HG03108 (cell line): ENCODE measurements around the gene STIM1.
"Not testable (repeated sequence)": the region's sequence is repeated elsewhere in the genome, so short reads cannot be mapped to it uniquely, and the experiment has no call there.

Experiments used
- ATAC-seq: cut with Tn5 transposase; IDR thresholded peaks from one replicate; pipeline ENCODE4 v1.9.1; 2021; ENCODE audit warnings: moderate library complexity; ENCODE audit not compliant: unreplicated experiment

The STIM1 gene

GRCh38 chr11:4016602-4017001 lies 161.1 kb downstream of the STIM1 start:
- ATAC-seq = not testable (repeated sequence)

GRCh38 chr11:4017129-4017528 lies 161.7 kb downstream of the STIM1 start:
- ATAC-seq = no peak

- ATAC-seq = no peak
Measured at GRCh38 chr11:4018641-4019040, 163.2 kb downstream of the STIM1 start.

- no peak for ATAC-seq
Measured at GRCh38 chr11:4019891-4020290, 164.4 kb downstream of the STIM1 start.

- ATAC-seq = no peak
Measured at GRCh38 chr11:4022669-4023068, 167.2 kb downstream of the STIM1 start.

- ATAC-seq = no peak
Measured at GRCh38 chr11:4025248-4025966, 169.9 kb downstream of the STIM1 start.

- no peak for ATAC-seq
Measured at GRCh38 chr11:4025967-4026324, 170.5 kb downstream of the STIM1 start.

- ATAC-seq = no peak
Measured at GRCh38 chr11:4026389-4026788, 170.9 kb downstream of the STIM1 start.

GRCh38 chr11:4027746-4028145 lies 172.3 kb downstream of the STIM1 start:
- no peak for ATAC-seq

GRCh38 chr11:4030197-4030596 lies 174.7 kb downstream of the STIM1 start:
- ATAC-seq = no peak

GRCh38 chr11:4032097-4032496 lies 176.6 kb downstream of the STIM1 start:
- no peak for ATAC-seq

GRCh38 chr11:4035985-4036384 lies 180.5 kb downstream of the STIM1 start:
- ATAC-seq = no peak

- no peak for ATAC-seq
Measured at GRCh38 chr11:4039011-4039410, 183.5 kb downstream of the STIM1 start.

GRCh38 chr11:4040461-4040860 lies 185.0 kb downstream of the STIM1 start:
- ATAC-seq = no peak

- no peak for ATAC-seq
Measured at GRCh38 chr11:4041731-4042391, 186.4 kb downstream of the STIM1 start.

- ATAC-seq = no peak
Measured at GRCh38 chr11:4044976-4045646, 189.6 kb downstream of the STIM1 start.

GRCh38 chr11:4048340-4048739 lies 192.9 kb downstream of the STIM1 start:
- ATAC-seq = no peak

- ATAC-seq = no peak
Measured at GRCh38 chr11:4049006-4049405, 193.5 kb downstream of the STIM1 start.

- ATAC-seq = no peak
Measured at GRCh38 chr11:4050138-4050537, 194.7 kb downstream of the STIM1 start.

- ATAC-seq = not testable (repeated sequence)
Measured at GRCh38 chr11:4053200-4053599, 197.7 kb downstream of the STIM1 start.

- ATAC-seq = no peak
Measured at GRCh38 chr11:4054643-4055042, 199.2 kb downstream of the STIM1 start.

- ATAC-seq = no peak
Measured at GRCh38 chr11:4059424-4059823, 204.0 kb downstream of the STIM1 start.
